Upper lobe of right lung (tissue), 1 donor: ENCODE results near the gene FER. TPM values are rescaled to one million over a fixed set of nuclear protein-coding genes. Genes with fewer than 3 reads are reported as not detected.
"Not testable (repeated sequence)": the region's sequence is repeated elsewhere in the genome, so short reads cannot be mapped to it uniquely, and the experiment has no call there.

Source experiments
- ATAC-seq: fragments of 200-7000 bp; cut with Tn5 transposase; one replicate; pipeline ENCODE4 v1.9.1; 2020; ENCODE audit warnings: mild to moderate bottlenecking, moderate library complexity
- DNase-seq: peaks from one replicate; pipeline ENCODE4 v3.0.0-alpha.2; 2020
- H3K27ac ChIP-seq: fragments of 200-600 bp; one replicate; pipeline ENCODE4 v1.8.0; 2022
- H3K27me3 ChIP-seq: fragments of 200-600 bp; one replicate; pipeline ENCODE4 v1.8.0; 2022; ENCODE audit warnings: mild to moderate bottlenecking
- H3K36me3 ChIP-seq: fragments of 200-600 bp; one replicate; pipeline ENCODE4 v1.8.0; 2022
- H3K4me1 ChIP-seq: fragments of 200-600 bp; one replicate; pipeline ENCODE4 v1.8.0; 2022
- H3K4me3 ChIP-seq: fragments of 200-600 bp; one replicate; pipeline ENCODE4 v1.8.0; 2022; ENCODE audit warnings: mild to moderate bottlenecking
- H3K9me3 ChIP-seq: fragments of 200-600 bp; one replicate; pipeline ENCODE4 v1.8.0; 2022
- CTCF ChIP-seq: fragments of 200-600 bp; IDR thresholded peaks from one replicate; pipeline ENCODE4 v1.8.0; 2022; ENCODE audit warnings: antibody characterized with exemption
- intact Hi-C: fragments of 100-400 bp; cut with DNase I; formaldehyde crosslinking; loops from one replicate; pipeline ENCODE4 v1.11.0; 2022
- total RNA-seq: library from RNA; stranded (reverse); fragmentation: NEBNext Ultra II Directional; extraction: Animal tissue kit (Norgen Biotek cat#: 25700); gene quantifications from one replicate; pipeline ENCODE4 v1.2.1, GENCODE V29; 2021
- donor health status: DM: no; HTN: yes; CAD: no; lungs with severe emphysema.

The FER gene
- total RNA-seq, 1 donor from 2014 or later: 33.6 TPM

GRCh38 chr5:109035436-109035835, 287.7 kb downstream of the FER start:
- no peak for TF ChIP-seq CTCF
- no peaks in the 10 kb centered on the region for H3K27me3 ChIP-seq
- DNase-seq (no peak), ATAC-seq (no peak)
- no peak overlapping the region for H3K27ac ChIP-seq
- H3K36me3 ChIP-seq: no peaks in the 10 kb centered on the region
- no peaks in the 10 kb centered on the region for H3K9me3 ChIP-seq
- H3K4me1 ChIP-seq: no peaks in the 10 kb centered on the region
- intact Hi-C loops: no loop called here
- no peak overlapping the region for H3K4me3 ChIP-seq

GRCh38 chr5:109038209-109038840, 290.6 kb downstream of the FER start:
- Histone ChIP-seq H3K4me1 (no peaks in the 10 kb centered on the region), H3K4me3 (no peak overlapping the region), H3K27ac (no peak overlapping the region), H3K36me3 (no peaks in the 10 kb centered on the region), H3K9me3 (no peaks in the 10 kb centered on the region), H3K27me3 (no peaks in the 10 kb centered on the region)
- no peak for TF ChIP-seq CTCF
- no peak for DNase-seq
- intact Hi-C loops: no loop called here
- no peak for ATAC-seq

- intact Hi-C loops: no loop called here
- no peaks in the 10 kb centered on the region for H3K4me1 ChIP-seq
Observed at GRCh38 chr5:109041317-109041716, 293.6 kb downstream of the FER start.

GRCh38 chr5:109045710-109046109, 298.0 kb downstream of the FER start:
- DNase-seq (no peak), ATAC-seq (no peak)
- intact Hi-C loops: no loop called here
- no peak for TF ChIP-seq CTCF
- H3K4me1 ChIP-seq: no peaks in the 10 kb centered on the region
- no peaks in the 10 kb centered on the region for H3K9me3 ChIP-seq
- no peak overlapping the region for H3K4me3 ChIP-seq
- H3K27me3 ChIP-seq: no peaks in the 10 kb centered on the region
- no peak overlapping the region for H3K27ac ChIP-seq
- no peaks in the 10 kb centered on the region for H3K36me3 ChIP-seq

More at GRCh38 chr5:109041317-109041716, 293.6 kb downstream of the FER start:
- Histone ChIP-seq H3K9me3 (no peaks in the 10 kb centered on the region), H3K27ac (no peak overlapping the region), H3K4me3 (no peak overlapping the region), H3K27me3 (no peaks in the 10 kb centered on the region), H3K36me3 (no peaks in the 10 kb centered on the region)
- no peak for TF ChIP-seq CTCF
- DNase-seq: no peak
- ATAC-seq: no peak

GRCh38 chr5:109049565-109049964, 301.9 kb downstream of the FER start:
- intact Hi-C loops: no loop called here
- no peaks in the 10 kb centered on the region for H3K4me1 ChIP-seq
- ATAC-seq (no peak), DNase-seq (no peak)
- no peak overlapping the region for H3K4me3 ChIP-seq
- no peaks in the 10 kb centered on the region for H3K27me3 ChIP-seq
- no peaks in the 10 kb centered on the region for H3K9me3 ChIP-seq
- no peaks in the 10 kb centered on the region for H3K36me3 ChIP-seq
- TF ChIP-seq CTCF: no peak
- no peak overlapping the region for H3K27ac ChIP-seq

- H3K27me3 ChIP-seq, H3K9me3 ChIP-seq, H3K27ac ChIP-seq, H3K36me3 ChIP-seq, H3K4me1 ChIP-seq, intact Hi-C loops, ATAC-seq, H3K4me3 ChIP-seq, DNase-seq: not testable (repeated sequence)
Observed at GRCh38 chr5:109050321-109050720, 302.6 kb downstream of the FER start.

- H3K27ac ChIP-seq, H3K27me3 ChIP-seq, intact Hi-C loops, H3K4me1 ChIP-seq, H3K36me3 ChIP-seq, H3K4me3 ChIP-seq, H3K9me3 ChIP-seq, DNase-seq: not testable (repeated sequence)
- peak; percentile 81 for ATAC-seq
Observed at GRCh38 chr5:109052216-109052615, 304.5 kb downstream of the FER start.
